T-helper 2 cell treated with Interferon-gamma antibody and Interleukin-4, amounts not matched to agents 100 ng/mL and 5 ng/mL, for 36 hours (primary cell): ENCODE results near the gene TMEM187. TPM values are rescaled to one million over a fixed set of nuclear protein-coding genes. Genes with fewer than 3 reads are reported as not detected.
"Not testable (repeated sequence)": the region's sequence is repeated elsewhere in the genome, so short reads cannot be mapped to it uniquely, and the experiment has no call there.

ENCODE experiments used
- intact Hi-C: fragments of 100-400 bp; cut with micrococcal nuclease; formaldehyde crosslinking; loops from one replicate; pipeline ENCODE4 v1.15.1; 2023
- total RNA-seq: library from RNA; stranded (reverse); gene quantifications from 2 replicates; pipeline ENCODE4 v1.2.3, GENCODE V29; 2022

The TMEM187 gene
- total RNA-seq, 1 donor from 2014 or later = 5.9 TPM

DNA sequence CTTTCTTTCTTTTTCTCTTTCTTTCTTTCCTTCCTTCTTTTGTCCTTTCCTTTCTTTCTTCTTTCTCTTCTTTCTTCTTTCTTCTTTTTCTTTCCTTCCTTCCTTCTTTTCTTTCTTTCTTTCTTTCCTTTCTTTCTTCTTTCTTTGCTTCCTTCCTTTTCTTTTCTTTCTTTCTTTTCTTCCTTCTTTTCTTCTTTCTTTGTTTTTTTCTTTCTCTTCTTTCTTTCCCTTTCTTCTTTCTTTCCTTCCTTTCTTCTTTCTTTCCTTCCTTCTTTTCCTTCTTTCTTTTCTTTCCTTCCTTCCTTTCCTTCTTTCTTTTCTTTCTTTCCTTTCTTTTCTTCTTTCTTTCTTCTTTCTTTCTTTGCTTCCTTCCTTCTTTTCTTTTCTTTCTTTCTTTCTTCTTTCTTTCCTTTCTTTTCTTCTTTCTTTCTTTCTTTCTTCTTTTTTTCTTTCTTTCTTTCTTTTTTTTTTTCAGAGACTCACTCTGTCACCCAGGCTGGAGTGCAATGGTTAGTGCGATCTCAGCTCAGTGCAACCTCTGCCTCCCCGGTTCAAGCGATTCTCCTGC, 18.5 kb downstream of the TMEM187 start:
- intact Hi-C loops = no loop called here

DNA sequence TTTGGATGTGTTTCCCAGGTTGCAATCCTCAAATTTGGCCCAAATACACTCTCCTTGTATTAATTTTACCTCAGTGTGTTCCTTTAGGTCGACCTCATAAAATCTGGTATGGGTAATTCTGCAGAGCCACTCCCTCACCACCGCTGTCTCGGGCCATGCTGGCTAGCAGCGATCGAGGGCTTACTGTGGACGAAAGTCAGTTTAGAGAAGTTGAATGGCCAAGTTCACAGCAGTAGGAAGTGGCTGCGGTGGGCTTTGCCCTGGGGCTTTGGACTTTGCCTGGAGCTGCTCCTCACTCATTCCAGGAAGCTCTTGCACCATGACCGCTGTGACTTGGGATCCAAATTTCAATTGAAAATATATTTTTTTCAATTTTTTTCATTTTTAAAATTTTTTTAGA, 19.6 kb downstream of the TMEM187 start:
- intact Hi-C loops = no loop called here

DNA sequence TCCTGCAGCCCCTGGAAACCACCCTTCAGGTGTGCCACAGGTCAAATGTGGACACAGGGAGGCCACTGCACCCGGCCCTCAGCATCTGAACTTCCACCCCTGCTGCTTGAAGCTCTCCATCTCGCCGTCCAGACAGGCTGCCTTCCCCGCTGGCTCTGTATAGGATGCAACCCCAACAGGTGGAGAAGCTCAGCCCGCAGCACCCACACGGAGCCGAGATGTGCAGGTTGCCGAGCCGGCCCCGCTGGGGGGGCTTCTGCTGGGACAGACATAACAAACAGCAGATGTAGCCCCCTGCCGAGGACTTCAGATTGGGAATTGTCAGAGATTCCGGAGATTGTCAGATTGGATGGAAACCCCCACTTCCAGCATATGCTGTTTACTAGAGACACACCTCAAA, 20.5 kb downstream of the TMEM187 start:
- intact Hi-C loops = no loop called here

DNA sequence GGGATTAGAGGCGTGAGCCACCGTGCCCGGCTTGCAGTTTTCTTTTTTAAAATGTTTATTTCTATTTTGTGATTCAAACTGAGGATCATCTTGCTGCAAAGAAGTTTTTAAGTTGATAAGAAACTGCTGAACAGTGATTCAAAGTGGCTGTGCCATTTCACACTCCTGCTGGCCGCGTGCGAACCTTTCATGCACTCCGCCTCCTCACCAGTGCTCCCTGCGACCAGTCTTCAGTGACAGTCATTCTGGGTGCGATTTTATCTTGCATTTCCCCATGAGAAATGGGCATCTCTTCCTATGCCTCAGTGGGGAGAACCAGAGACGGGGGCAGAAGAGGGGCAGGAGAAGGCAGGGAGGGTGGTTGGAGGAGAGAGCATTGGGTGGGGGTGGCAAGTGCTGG, 21.4 kb downstream of the TMEM187 start:
- intact Hi-C loops = no loop called here

DNA sequence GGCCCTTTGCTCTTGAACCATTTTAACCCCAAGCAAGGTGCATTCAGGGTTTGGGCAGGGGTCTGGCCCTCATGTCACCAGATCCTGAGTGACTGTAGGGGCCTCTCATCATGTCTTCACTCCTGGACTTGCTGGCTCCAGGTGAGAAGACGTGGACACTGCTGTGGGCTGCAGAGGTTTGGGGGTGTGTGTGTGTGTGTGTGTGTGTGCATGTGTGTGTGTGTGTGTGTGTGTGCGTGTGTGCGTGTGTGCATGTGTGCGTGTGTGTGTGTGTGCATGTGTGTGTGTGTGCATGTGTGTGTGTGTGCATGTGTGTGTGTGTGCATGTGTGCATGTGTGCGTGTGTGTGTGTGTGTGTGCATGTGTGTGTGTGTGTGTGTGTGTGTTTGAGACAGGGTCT, 21.8 kb downstream of the TMEM187 start:
- intact Hi-C loops = not testable (repeated sequence)

DNA sequence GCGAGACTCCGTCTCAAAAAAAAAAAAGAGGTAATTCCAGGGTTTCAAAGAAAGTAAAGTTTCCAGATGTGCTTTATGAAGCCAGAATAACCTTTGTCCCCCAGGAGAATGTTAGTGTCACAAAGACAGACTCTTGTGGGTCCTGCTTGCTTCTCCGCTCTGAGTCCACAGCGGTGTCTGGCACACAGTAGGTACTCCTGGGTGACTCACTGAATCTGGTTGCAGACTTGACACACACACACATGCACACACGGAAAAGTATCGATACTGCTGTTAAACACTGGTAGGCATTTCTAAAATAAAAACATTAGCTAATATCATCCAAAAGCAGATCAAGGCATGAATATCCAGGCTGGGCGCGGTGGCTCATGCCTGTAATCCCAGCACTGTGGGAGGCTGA, 22.9 kb downstream of the TMEM187 start:
- intact Hi-C loops = no loop called here

DNA sequence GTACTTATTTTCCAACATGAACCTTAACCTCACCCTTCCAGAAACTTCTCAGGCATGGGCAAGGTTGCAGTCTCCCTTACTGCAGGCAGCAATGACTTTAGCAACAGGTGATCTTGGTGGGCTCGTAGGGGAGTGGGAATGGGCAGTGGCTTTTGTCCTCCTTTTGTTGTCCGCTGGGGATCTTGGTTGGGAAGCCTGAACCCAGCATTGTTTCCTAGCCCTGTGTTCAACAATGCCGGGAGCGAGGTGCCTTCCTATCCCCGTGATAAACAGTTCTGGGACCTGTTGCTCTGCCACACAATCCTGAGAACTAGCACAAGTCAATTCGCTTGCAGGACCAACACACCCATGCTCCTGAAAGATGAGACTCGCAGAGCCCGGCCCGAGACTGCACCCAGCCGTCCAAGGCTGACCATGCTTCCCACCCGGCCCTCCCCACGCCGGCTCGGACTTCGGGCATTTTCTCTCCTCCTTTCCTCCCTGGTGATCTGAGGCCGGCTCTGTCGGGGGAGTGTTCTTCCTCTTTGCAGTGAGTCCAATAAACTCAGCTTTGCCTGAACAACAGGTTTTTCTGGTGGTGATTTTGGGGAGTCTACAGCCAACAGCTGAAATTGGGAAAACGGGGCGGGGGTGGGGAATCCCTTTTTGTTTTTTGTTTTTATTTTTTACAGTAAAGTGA, 26.9 kb downstream of the TMEM187 start:
- intact Hi-C loops = no loop called here

DNA sequence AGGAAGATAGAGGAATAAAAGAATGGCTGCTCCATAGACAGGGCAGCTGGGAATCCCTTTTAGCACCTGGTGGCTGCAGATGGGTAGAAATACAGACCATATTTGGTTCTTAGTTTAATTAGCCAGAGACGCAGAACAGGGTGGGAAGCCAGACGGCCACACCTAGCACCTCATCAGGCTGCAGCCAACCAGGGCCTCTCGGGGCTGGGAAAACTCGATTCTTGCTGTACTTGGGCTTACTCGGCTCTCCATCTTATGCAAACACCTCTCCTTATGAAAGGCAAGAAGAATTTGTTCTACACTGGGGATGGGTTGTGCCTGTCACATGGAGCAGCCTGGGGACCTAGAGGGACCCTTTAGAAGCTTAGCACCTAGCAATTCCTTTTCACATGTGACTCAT, 27.5 kb downstream of the TMEM187 start:
- intact Hi-C loops = no loop called here

DNA sequence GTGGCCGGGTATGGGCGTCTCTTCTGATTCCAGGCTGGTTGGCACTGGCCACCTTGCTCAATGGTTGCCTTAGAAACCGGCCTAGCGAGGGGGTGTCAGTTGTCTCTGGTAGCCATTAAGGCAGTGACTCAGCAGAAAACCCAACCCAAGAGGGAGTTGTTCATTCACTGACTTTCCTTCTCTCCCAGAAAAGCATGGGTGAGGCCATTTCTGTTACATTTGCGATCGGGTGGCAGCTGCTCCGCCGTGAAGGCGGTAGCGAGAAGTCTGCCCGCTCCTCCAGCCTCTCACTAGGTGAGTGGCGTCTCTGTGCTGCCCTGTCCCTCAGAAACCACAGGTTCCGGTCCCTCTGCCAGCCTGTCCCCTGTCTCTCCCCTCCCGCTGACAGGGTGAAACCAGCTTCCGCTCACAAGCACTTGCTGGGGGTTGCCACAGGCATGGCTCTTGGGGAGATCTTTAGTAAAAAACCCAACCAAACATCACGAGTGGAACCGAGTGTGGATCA, 29.7 kb downstream of the TMEM187 start:
- intact Hi-C loops = no loop called here

DNA sequence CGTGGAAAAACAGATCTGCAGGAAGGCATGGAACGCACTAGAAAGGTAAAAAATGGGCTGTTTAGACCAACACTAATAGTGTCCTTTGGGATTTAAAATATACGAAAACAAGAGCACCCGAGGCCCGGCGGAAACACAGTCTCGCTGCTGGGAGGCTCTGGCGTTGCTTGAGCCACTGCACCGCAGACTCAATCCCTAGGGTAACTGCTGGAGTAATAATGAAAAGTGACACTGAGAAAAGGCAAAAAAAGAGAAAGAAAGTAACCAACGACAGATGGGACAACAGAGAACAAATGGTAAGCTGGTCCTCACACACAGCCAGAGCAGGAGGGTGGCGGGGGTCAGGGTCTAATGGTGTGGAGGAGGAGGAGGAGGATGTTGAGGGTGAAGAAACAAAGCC, 31.8 kb downstream of the TMEM187 start:
- intact Hi-C loops = no loop called here

DNA sequence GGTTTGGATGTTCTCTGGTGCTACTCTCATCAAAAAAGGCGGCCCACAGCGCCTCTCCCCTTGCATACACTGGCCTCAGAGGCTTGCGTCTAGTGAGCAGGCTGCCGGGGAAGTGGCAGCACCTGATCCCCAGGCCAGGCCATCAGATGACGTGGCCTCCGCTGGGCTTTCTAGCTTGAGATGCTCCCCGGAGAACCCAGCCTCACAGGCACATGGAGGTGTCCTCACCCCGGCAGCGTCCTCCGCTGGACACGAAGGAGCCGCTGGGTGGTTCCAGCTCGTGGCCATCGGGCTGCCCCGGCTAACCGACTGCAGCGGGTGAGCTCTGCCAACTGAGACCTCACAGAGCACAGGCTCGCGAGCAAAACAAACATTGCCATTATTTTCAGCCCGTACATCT, 34.4 kb downstream of the TMEM187 start:
- intact Hi-C loops = no loop called here

DNA sequence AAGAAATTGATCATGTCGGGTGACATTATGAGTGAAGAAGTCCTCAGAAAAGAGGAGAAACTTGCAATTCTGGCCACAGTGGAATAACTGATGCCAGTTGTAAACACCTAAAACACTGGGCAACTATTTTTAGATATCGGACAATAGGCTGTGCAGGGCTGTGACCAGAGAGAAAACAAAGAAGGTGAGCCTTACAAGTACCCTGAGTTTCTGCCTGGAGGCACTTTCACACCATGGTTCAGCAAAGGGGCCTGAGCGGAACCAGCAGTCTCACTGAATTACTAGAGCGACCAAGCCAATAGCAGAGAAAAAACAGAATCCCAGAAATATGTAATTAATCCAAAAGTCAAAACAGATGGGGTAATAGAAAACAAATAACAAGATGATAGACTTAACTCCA, 36.0 kb downstream of the TMEM187 start:
- intact Hi-C loops = no loop called here

DNA sequence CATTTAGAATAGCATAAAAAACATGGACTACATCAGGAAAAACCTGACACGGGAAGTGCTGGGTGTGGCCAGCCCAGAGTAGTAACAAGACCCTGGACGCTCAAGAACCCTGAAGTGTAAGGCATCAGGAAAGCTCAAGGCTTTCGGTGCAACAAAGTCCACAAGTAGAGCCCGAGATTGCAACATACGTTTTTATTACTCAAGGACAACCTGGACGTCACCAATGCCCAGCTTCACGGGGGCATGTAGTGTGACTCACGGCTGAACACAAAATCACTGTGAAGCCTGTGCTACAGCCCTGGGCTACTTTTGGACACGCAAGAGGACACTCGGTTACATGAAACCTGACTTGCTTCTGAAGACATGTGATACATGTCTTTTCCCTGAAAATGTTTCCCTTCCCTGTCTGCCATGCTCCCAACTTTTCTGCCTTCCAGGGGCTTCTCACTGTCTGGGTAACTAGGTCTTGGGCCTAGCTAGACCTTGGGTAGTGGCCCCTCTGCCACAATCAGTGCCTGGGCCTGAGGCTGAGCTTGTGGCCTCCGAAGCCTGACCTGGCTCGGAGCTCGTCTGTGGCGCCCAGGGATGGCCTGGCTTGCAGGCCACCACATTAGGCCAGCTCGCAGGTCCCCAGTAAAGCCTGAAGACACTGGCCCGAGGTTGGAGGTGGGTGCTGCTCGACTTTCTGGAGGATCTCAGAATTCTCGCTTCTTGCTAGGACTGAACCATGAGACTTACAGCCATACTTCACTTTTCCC, 38.0 kb downstream of the TMEM187 start:
- intact Hi-C loops = no loop called here

DNA sequence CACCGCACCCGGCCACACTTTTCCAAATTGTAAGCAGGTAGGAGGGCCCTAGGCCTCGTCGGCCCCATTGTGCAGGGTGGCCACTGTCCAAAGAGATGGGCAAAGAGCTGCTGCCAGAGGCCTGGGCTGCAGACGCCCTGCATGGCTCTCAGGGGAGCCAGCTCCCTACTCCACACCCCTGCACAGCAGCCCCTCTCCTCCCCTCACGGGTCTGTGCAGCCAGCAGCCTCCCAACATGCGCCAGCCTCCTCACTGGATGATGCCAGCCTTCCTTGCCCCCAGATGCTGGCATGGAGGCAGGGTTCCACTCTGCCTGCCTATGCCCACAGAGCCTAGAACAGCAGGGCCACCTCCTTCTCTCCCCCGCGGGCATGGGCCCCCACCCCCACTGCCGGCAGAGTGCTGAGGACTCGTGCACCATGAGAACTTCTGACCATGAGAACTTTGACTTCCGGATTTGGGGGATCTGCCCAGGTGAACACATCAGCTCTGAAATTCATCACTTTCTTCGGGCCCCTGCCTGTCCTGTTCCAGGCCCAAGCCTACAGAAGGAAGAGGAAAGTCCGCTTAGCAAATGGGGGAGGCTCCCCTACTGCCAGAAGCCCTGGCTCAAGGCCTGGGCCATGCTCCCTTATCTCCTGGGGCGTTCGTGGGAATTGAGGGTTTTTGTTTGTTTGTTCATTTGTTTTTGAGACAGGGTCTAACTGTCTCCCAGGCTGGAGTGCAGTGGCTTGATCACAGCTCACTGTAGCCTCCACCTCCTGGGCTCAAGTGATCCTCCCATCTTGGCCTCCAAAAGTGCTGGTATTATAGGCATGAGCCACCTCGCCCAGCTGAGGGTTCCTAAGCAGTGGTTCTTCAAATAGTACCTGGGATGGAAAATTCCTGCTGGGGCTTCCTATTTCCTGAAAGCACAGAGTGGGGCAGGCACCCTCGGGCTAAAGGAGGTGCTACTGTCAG, 39.1 kb downstream of the TMEM187 start:
- intact Hi-C loops = no loop called here

DNA sequence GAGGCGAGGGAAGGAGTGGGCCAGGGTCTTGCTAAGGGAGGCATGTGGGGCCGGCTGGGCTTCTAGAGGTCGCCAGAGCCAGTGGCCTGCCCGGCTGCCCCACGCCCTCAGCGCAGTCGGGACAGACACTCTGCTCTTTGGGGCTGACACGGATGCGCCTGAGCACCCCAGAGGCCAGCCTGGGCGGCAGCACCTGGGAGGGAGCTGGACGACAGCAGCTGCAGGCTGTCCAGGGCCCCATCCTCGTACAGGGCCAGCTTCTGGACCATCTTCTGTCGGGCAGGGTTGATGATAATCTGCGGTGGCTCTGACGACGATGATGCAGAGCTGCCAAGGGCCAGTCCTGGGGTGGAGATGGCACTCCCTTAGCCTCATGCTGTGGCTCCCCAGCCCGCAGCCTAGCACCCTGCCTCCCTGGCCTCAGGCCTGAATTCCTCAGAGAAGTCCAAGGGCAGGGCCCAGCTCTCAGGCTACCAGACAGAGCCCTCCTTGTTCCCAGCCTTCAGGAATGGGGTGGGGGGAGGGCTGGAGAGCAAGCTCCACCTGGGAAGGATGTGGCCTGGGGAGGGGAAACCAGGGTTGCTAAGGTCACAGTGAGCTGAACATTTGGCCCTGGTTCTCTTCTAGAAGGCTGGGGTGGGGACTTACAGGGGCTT, 39.9 kb downstream of the TMEM187 start:
- intact Hi-C loops = no loop called here

DNA sequence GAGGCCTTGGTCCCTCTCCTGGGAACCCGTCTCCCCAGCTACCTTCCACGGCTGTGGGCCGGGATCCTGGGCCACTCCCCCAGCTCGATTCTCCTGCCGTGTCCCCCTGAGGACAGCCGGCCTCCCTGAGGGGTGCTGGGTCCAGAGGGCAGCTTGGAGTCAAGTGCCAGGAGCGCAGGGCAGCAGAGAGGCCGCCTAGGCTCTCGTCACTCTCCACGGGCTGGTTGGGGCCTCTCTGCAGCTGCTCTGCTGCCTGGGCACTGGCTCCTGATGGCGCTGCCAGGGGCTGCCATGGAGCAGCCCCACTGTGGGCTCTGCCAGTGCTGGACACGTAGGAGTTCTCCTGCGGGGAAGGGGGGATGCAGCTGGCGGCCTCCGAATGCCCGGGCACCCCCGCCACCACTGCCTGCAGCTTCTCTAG, 40.5 kb downstream of the TMEM187 start:
- intact Hi-C loops = loop anchor here (1.0 kb wide), 1 partner anchor 38 kb away; no protein-coding TSS in a partner anchor

DNA sequence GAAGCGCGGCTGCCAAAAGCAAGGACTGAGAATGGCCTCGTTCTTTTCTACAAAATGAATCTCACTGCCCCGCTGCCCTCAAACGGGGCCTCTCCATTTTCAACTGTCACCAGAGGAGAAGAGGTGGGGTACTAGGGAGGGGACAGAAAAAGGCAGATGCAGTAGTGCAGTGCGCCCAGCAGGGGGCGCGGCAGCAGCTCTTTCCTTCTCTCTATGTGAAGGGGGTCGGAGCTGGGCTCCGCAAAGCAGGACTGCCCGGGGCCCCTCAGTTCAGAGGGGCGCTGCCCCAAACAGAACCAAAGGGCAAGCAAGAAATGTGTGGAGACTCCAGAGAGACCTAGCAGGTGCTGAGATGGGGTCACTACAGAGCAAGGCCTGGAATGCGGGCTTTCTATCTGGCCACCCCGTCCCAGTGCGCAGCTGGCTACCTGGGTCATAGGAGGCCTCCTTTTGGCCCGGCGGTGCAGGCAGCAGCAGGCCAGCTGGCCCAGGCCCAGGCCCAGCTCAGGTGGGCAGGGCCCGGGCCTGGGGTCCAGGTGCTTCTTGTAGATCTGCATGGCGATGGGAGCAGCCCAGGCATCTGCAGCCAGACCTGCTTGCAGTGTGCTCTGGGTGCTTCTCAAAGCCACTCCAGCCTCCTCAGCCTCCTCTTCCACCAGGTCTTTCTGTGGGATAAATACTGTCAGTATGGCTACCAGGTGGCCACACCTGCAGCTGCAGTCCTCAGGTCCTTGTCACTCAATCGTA, 41.2 kb downstream of the TMEM187 start:
- intact Hi-C loops = loop anchor here (1.0 kb wide), 1 partner anchor 38 kb away; no protein-coding TSS in a partner anchor

DNA sequence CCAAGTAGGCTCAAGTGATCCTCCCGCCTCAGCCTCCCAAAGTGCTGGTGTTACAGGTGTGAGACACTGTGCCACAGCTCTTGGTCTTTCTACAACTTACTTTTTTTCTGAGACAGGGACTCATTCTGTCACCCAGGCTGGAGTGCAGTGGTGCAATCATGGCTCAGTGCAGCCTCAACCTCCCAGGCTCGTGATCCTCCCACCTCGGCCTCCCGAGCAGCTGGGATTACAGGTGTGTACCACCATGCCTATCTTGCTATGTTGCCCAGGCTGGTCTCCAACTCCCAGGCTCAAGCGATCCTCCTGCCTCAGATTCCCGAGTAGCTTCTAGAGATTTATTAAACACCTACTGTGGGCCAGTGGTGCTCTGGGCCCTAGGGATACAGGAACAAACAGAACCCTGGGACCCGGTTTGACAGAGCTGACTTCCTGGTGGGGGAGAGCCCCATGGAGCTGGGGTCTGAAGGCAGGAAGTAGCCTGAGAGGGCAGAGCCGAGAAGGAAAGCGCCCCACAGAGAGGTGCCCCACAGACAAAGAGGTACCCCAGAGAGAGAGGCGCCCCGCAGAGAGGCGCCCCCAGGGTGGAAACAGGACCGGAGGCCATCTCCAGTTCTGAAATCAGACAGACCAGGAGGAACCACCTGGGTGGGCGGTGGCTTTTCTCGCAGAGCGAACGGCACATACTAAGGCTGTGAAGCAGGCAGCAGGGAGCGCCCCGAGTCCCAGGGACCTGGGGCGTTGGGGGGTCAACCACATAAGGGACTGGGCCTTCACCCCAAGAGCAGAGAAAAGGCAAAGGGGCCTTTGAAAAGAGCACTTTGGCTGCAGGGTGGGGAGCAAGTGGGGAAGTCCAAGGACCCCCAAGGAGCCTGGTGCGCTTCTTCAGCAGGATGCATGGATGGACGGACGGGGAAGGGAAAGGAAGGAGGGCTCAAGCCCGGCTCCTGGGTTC, 42.2 kb downstream of the TMEM187 start:
- intact Hi-C loops = no loop called here
